IPS-11a (cell line): ENCODE data around the gene PRRX2.
"Not testable (repeated sequence)": the region's sequence is repeated elsewhere in the genome, so short reads cannot be mapped to it uniquely, and the experiment has no call there.

Experiments
- H3K4me3 ChIP-seq: one replicate; pipeline ENCODE4 v1.5.1; 2013; ENCODE audit warnings: low read depth, low read length, control low read depth

Gene PRRX2

GRCh38 chr9:129653823-129654553 lies 11.5 kb upstream of the PRRX2 start:
- H3K4me3 ChIP-seq = no peak overlapping the region

DNA sequence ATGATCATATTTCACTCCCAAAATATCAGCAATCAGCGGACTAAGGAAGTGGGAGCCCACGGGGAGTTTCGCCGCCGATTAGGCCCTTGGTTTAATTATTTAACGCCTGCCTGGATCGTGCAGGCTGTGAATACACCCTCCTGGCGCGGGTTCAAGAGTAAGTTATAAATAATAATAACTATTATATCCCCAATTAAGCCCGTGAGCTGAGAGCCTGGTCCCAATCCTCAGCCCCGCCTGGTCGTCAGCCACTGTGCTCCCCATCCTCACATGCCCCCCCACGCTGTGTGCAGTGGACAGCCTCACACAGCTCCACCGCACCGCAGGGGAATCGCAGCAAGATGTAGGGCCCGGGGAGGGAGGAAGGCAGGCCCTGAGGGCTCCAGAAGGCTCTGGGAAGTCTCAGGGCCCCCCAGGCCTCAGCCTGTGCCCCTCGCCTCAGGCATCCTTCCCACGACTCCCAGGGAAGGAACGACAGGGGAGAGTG lies 10.8 kb upstream of the PRRX2 start:
- H3K4me3 ChIP-seq = no peak overlapping the region

DNA sequence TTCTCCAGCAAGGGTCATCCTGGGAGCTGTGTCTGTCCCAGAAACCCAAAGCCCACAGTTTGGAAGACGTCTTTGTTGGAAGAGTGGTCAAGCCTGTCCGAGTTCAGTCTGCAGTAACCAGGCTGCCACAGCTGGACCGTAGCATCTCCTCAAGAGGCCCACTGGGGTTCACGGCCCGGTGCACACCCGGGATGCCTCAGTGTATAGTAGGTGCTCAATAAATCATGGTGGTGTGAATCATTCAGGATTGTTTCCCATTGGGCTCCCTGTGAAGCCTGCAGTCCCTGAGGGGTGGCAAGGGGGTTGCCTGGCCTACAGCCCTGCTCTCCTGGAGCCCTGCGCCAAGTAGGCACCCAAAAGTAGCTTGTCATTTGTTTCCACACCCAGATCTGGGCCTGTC lies 10.3 kb upstream of the PRRX2 start:
- no peak overlapping the region for H3K4me3 ChIP-seq

DNA sequence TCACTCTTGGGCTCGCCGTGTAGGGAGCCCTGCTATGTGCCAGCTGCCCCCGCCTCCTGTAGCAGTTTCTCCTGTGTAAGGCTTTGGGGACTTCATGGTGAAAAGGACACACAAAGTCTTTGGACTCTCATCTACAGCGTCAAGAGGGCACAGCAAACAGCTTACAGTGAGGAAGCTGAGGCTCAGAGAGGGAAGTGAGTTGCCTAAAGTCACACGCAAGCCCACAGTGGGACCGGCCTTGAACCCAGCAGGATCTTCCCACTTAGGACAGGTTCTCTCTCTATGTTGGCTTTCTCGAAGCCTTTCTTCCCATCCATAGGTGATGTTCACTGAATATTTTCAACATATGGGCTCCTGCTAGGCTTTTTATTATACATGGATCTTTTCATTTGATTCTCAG lies 9.8 kb upstream of the PRRX2 start:
- H3K4me3 ChIP-seq = no peak overlapping the region

DNA sequence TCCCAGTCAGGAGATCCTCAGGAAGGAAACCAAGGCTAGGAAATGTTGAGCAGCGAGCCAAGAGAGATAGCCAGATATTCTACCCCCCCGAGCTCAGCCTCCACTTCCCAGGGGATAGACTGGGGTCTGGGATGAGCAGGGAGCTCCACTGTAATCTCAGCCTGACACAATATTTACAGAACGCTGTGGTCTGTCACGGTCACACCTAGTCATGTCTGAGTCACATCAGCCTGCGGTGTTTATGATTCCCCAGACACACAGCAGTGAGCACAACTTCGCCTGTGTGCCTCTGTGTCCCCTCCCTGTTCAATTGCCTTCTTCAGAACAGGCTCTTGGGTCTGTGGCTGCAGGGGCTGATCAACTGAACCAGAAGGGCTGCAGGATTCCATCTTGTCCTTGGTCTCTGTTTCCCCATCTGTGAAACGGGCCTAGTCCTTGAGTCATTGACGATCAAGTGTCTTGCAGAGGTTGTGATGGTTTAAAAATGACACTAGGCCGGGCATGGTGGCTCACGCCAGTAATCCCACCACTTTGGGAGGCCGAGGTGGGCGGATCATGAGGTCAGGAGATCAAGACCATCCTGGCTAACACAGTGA lies 8.6 kb upstream of the PRRX2 start:
- no peak overlapping the region for H3K4me3 ChIP-seq

DNA sequence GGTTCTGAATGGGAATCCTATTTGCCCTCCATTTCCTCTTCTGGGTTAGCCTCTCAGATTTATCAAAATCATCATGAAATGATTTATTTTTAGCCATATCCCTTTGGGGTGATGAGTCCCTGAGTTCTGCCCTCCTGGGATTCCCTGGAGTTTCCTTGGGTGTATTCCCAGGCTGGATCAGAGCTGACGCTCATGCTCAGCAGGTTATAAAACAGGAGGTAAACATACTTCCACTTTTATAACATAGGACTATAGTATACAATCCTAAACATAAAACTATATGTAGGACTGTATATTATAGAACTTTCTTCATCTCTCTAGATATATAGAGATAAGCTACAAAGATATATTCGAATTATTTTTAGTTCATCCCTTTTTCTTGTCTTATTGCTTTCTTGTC lies 4.4 kb upstream of the PRRX2 start:
- no peak overlapping the region for H3K4me3 ChIP-seq

GRCh38 chr9:129662239-129662638 lies 3.2 kb upstream of the PRRX2 start:
- not testable (repeated sequence) for H3K4me3 ChIP-seq

- H3K4me3 ChIP-seq = peak overlapping the region; percentile 37
Observed at GRCh38 chr9:129664746-129665388, 580 bp upstream of the PRRX2 start.

GRCh38 chr9:129665814-129666520 lies 520 bp downstream of the PRRX2 start:
- H3K4me3 ChIP-seq = peak overlapping the region; percentile 48

- H3K4me3 ChIP-seq = no peak overlapping the region
Observed at GRCh38 chr9:129666575-129666974, 1.1 kb downstream of the PRRX2 start.

DNA sequence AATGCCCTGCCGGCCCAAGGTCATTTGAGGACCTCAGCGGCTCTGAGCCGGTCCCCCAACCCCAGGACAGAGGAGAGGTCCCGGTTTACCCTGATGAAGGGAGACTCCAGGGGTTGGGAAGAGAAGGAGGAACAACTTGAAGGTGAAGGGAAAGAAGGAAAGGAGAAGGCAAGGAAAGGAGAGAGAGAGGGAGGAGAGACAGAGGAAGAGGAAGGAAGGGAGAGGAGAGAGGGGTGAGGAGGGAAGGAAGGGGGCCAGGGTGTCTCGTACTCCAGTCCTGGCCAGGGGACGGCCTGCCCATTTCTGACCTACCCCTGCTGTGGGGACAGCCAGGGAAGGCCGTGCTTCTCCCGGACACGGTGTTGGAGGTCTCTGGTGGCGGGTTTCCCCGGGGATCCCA lies 1.9 kb downstream of the PRRX2 start:
- H3K4me3 ChIP-seq = no peak overlapping the region

- no peak overlapping the region for H3K4me3 ChIP-seq
Observed at GRCh38 chr9:129667850-129668249, 2.4 kb downstream of the PRRX2 start.

DNA sequence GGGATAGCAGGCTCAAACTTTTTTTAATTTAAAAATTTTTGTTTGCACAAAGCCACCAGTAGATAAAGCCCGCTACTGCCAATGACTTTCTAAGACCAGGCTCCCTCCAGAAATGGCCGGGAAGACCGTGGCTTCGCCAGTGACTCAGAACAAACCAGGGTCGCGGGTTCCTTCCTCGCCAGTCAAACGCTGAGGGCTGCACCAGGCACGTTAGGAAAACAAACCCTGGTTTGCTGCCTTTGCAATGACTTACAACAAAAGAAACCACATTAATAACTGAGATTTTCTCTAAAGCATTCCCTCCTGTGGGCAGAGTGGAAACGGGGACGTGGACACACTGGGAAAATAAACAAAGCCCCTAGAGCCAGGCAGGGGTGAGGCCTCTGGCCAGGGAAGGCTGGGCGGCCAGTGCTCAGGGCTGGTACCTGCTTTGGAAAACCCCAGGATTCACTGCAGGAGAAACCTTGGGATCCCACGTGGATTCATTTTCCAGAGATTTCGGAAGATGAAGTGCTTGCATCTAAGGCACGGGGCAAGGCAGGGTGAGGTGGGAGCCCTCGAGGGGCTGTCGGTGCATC lies 3.8 kb downstream of the PRRX2 start:
- H3K4me3 ChIP-seq = no peak overlapping the region

- H3K4me3 ChIP-seq = no peak overlapping the region
Observed at GRCh38 chr9:129669946-129670345, 4.5 kb downstream of the PRRX2 start.

GRCh38 chr9:129671065-129671464 lies 5.6 kb downstream of the PRRX2 start:
- no peak overlapping the region for H3K4me3 ChIP-seq

DNA sequence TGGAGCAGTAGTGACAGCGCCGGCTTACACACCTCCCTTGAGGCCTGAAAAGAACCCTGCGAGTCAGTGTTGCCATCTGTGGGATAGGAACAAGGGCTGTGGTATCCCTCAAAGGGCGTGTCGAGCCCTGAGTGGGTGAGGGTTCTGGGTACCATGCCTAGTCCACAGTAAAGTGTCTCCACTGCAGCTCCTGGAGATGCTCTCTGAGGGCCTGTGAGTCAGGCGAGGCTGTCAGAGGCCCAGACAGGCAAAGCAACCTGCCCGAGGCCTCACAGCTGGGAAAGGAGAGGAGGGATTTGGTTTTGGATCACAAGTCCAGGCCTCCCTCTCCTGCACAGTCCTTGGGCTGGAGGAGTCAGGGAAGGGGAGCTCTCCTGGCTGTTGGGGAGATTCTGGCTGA lies 6.1 kb downstream of the PRRX2 start:
- no peak overlapping the region for H3K4me3 ChIP-seq

DNA sequence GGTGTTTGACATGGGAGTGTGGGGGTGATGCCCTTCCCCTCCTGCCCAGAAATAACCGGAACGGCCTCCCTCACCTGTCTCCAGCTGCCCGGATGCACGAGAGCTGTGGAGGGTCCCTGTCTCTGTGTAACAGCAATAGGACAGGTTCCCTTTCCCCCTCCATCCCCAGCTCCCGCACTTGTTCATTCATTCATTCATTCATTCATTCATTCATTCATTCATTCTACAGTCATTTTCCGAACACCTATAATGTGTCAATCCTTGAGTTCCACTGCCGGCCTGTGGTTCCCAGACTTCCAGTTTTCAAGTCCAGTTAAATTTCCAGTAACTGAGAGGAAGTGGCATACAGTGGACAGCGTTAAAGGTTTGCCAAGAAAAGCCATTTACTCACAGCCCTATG lies 7.3 kb downstream of the PRRX2 start:
- H3K4me3 ChIP-seq = no peak overlapping the region

DNA sequence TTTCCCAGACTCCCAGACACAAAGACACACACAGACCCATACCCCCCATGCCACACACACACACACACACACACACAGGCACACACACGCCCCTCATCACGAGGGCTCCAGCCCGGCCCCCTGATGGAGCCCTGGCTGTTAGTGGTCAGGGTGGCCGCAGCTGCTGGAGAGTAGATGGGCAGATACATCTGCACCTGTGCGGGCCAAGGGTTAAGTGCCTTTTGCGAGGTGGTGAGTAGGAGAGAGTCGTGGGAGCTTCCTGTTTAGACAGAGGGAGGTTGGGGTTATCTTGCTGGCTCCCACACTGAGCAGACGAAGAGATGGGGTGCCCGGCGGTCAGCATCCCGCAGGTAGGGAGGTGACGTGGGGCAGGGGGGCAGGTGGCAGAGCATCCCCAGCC lies 8.2 kb downstream of the PRRX2 start:
- H3K4me3 ChIP-seq = no peak overlapping the region

DNA sequence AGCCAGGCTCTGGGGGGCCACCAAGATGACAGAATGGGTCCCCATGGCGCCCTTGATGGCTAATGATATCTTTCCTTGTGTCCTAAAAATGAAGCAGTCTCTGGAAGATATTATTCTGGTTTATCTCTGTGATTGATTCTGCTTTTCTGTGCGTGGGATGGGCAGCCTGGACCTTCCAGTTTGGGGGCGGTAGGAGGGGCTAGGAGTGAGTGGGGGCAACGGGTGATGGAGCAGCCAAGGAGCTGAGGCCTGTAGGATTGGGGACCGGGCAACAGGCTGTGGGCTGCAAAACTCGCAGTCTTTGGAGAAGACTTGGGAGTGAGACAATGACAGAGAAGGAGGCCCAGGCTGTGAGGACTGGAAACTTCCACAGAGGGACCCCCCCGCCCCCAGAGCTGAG lies 8.8 kb downstream of the PRRX2 start:
- H3K4me3 ChIP-seq = no peak overlapping the region

DNA sequence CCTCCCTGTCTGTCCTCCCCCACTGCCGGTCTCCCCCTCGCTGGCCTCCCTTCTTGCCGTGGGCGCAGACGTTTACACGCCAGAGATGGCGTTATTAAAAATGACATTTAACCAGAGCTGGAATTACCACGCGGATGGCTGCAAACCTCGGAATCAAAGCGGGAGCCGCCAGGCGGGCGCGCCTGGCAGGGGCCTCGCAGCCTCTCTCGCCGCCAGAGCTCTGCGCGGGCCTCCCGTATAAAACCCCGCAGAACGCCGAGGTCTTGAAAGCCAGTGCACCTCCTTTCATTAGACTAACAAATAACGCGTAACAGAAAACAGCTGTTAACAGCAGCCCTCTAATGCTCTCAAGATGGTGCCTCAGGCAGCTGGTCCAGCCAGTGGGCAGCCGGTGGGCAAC lies 10.2 kb downstream of the PRRX2 start:
- no peak overlapping the region for H3K4me3 ChIP-seq

- H3K4me3 ChIP-seq = no peak overlapping the region
Observed at GRCh38 chr9:129676287-129676686, 10.8 kb downstream of the PRRX2 start.
